ENCODE measurements around the gene MLF2.

MLF2 gene

DNA sequence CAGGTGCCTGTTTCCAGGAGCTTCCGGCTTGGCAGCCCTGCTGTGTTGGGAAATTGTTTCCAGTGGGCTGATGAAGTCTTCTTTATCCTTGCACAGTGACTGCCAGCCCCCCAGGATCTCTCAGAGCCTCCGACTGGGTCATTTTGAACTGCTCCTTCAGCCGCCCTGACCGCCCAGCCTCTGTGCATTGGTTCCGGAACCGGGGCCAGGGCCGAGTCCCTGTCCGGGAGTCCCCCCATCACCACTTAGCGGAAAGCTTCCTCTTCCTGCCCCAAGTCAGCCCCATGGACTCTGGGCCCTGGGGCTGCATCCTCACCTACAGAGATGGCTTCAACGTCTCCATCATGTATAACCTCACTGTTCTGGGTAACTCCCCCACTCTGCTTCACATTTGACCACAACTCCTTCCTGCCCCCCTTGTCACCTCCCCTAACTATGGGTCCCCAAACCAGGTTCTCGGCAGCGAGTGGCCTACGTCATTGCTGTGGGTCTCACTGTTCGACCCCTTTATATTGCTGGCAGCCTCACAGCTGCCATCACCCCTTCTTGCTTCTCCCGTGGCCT lies 21.6 kb upstream of the MLF2 start:
- no peak for DNase-seq (ENCODE audit: low read depth, low spot score)
- no peak for TF ChIP-seq CTCF (IDR thresholded peaks at IDR 0.05; ENCODE audit: insufficient read depth, low read length, missing control alignments)
- no peak overlapping the region for H3K4me3 ChIP-seq (ENCODE audit: low read depth, low read length)
- ChIA-PET POLR2A (interaction anchor here (1.0 kb wide), 2 partner anchors 9 to 22 kb away, joined by 3 read pairs; partner anchors contain the start of genes MLF2 and PTMS), CTCF (interaction anchor here (0.9 to 12.1 kb wide), 8 partner anchors 6 to 217 kb away, joined by 3 to 272 read pairs (median 4); partner anchors contain the start of genes MLF2 and PTMS)

- DNase-seq (ENCODE audit: low read depth, low spot score), result no peak
- POLR2A ChIA-PET, result interaction anchor here (1.0 kb wide), 2 partner anchors 8 to 21 kb away, joined by 3 read pairs; partner anchors contain the start of genes MLF2 and PTMS
- H3K4me3 ChIP-seq (ENCODE audit: low read depth, low read length), result no peak overlapping the region
- TF ChIP-seq CTCF (IDR thresholded peaks at IDR 0.05; ENCODE audit: insufficient read depth, low read length, missing control alignments), result no peak
- CTCF ChIA-PET, result interaction anchor here (0.9 to 12.1 kb wide), 6 partner anchors 5 to 216 kb away, joined by 3 to 272 read pairs (median 4); partner anchors contain the start of genes MLF2 and PTMS
Measured at GRCh38 chr12:6773590-6774351, 20.8 kb upstream of the MLF2 start.

GRCh38 chr12:6772726-6773589 lies 20.0 kb upstream of the MLF2 start:
- no peak for TF ChIP-seq CTCF (IDR thresholded peaks at IDR 0.05; ENCODE audit: insufficient read depth, low read length, missing control alignments)
- ChIA-PET POLR2A (interaction anchor here (1.7 kb wide), 1 partner anchor 20 kb away, joined by 5 read pairs; the partner anchor contains the start of gene MLF2), CTCF (interaction anchor here (1.5 to 12.1 kb wide), 3 partner anchors 14 to 22 kb away, joined by 5 to 272 read pairs (median 222); partner anchors contain the start of gene MLF2)
- H3K4me3 ChIP-seq (ENCODE audit: low read depth, low read length), result no peak overlapping the region
- no peak for DNase-seq (ENCODE audit: low read depth, low spot score)

GRCh38 chr12:6772331-6772695 lies 19.4 kb upstream of the MLF2 start, which contains the start of gene LAG3:
Gene LAG3 (plus strand): TSS chr12:6772520. CDS start chr12:6772853, 333 bp downstream.
- CTCF ChIA-PET, result interaction anchor here (0.7 to 8.7 kb wide), 4 partner anchors 7 to 21 kb away, joined by 4 to 222 read pairs (median 70); partner anchors contain the start of gene MLF2
- no peak within 1 kb of the TSS for H3K4me3 ChIP-seq (ENCODE audit: low read depth, low read length)
- no peak for TF ChIP-seq CTCF (IDR thresholded peaks at IDR 0.05; ENCODE audit: insufficient read depth, low read length, missing control alignments)
- DNase-seq (ENCODE audit: low read depth, low spot score), result no peak
- POLR2A ChIA-PET, result interaction anchor here (1.0 to 1.7 kb wide), 2 partner anchors 19 to 83 kb away, joined by 3 to 5 read pairs; partner anchors contain the start of genes MLF2 and ZNF384

DNA sequence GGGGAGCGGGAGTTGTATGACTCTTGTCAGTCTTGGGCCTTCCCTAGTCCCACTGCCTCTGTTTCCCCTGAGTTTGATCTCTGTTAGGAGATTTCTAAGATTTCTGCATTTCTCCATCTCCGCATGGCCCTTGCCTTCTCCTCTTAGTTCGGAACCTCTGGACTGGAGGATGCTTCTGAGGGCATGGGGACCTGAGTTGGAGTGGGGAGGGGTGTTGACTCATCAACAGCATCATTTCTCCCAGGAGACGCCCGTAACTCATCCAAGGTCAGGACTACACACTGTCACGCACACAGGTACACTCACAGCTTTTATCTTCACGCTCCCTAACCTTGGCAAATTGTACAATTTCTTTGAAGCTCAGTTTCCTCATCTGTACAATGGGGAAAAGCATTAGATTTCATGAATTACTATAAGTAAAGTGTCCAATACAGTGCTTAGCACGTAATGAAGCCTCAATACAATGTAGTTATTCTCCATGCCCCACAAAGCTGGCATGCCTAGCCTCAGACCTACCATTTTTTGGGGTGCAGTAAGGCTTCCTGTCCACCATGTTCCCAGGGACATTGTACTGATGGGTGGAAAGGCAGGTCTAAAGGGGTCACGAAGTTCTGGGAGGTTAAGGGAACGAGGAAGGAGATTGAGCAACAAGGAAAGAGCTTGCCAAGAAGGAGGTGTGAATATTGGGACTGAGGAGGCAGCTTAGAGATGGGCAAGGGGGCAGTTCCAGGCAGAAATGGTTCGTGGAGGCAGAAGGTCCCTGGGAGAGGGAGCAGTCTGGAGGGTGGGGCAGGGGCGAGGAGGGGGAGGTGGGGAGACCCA lies 18.8 kb upstream of the MLF2 start:
- H3K4me3 ChIP-seq (ENCODE audit: low read depth, low read length), result no peak overlapping the region
- POLR2A ChIA-PET, result interaction anchor here (0.9 to 1.7 kb wide), 3 partner anchors 19 to 82 kb away, joined by 3 to 5 read pairs (median 4); partner anchors contain the start of genes MLF2 and ZNF384
- no peak for TF ChIP-seq CTCF (IDR thresholded peaks at IDR 0.05; ENCODE audit: insufficient read depth, low read length, missing control alignments)
- CTCF ChIA-PET, result interaction anchor here (0.7 to 8.7 kb wide), 10 partner anchors 7 to 152 kb away, joined by 3 to 222 read pairs (median 4); partner anchors contain the start of genes CD4, MLF2 and P3H3
- no peak for DNase-seq (ENCODE audit: low read depth, low spot score)
